Karpas-422 (cell line): ENCODE measurements around the gene PRCD. TPM values are rescaled to one million over a fixed set of nuclear protein-coding genes. Genes with fewer than 3 reads are reported as not detected.

Experiments
- DNase-seq: peaks from one replicate; pipeline ENCODE4 v3.0.0-alpha.2; 2015
- H2AFZ ChIP-seq: fragments of 200-600 bp; sonication (generic); 2 replicates; pipeline ENCODE4 v1.6.1; 2014; ENCODE audit warnings: antibody characterized with exemption, low read length, mixed read lengths
- H3K27ac ChIP-seq: fragments of 200-600 bp; sonication (generic); 2 replicates; pipeline ENCODE4 v1.5.1; 2014; ENCODE audit warnings: mild to moderate bottlenecking, low read length, moderate library complexity
- H3K27me3 ChIP-seq: fragments of 200-600 bp; sonication (generic); 2 replicates; pipeline ENCODE4 v1.6.1; 2014; ENCODE audit warnings: low read length, mixed read lengths
- H3K36me3 ChIP-seq: fragments of 200-600 bp; sonication (generic); 2 replicates; pipeline ENCODE4 v1.6.1; 2014; ENCODE audit warnings: low read length, mixed read lengths; ENCODE audit not compliant: insufficient read depth
- H3K4me1 ChIP-seq: fragments of 200-600 bp; sonication (generic); 2 replicates; pipeline ENCODE4 v1.6.1; 2014; ENCODE audit warnings: mild to moderate bottlenecking, low read length, mixed read lengths
- H3K4me2 ChIP-seq: fragments of 200-600 bp; sonication (generic); 2 replicates; pipeline ENCODE4 v1.6.1; 2014; ENCODE audit warnings: low read length, low read depth, mild to moderate bottlenecking; ENCODE audit not compliant: poor library complexity, severe bottlenecking
- H3K4me3 ChIP-seq: fragments of 200-600 bp; sonication (generic); 2 replicates; pipeline ENCODE4 v1.5.1; 2014; ENCODE audit warnings: mild to moderate bottlenecking, antibody characterized with exemption, low read length, mixed read lengths
- H3K79me2 ChIP-seq: fragments of 200-600 bp; sonication (generic); 2 replicates; pipeline ENCODE4 v1.6.1; 2014; ENCODE audit warnings: mild to moderate bottlenecking, low read length, mixed read lengths
- H3K9ac ChIP-seq: fragments of 200-600 bp; sonication (generic); 2 replicates; pipeline ENCODE4 v1.6.0; 2014; ENCODE audit warnings: low read length
- H3K9me2 ChIP-seq: fragments of 200-600 bp; sonication (generic), shearing (Covaris generic); replicated peaks from 2 replicates; pipeline ENCODE4 v1.6.0; 2014; ENCODE audit warnings: mild to moderate bottlenecking, low read length, moderate library complexity; ENCODE audit not compliant: insufficient read depth
- H3K9me3 ChIP-seq: fragments of 300-700, 200-600 bp; sonication (generic); 2 replicates; pipeline ENCODE4 v1.6.1; 2014; ENCODE audit warnings: low read length, mixed read lengths
- H4K20me1 ChIP-seq: fragments of 200-600 bp; sonication (generic); 2 replicates; pipeline ENCODE4 v1.6.1; 2014; ENCODE audit warnings: mild to moderate bottlenecking, antibody characterized with exemption, low read length, low read depth; ENCODE audit not compliant: insufficient read depth
- small RNA-seq: library from RNA; depleted of rRNA; stranded (forward); fragments of <200 nt; gene quantifications from one replicate; pipeline ENCODE3, GENCODE V24; 2014
- total RNA-seq: library from RNA; depleted of rRNA; stranded (reverse); fragments of >200 nt; shearing (Covaris generic); gene quantifications from 2 replicates; pipeline ENCODE4 v1.2.3, GENCODE V29; 2014; ENCODE audit warnings: low replicate concordance; rRNA removed

Gene PRCD
- total RNA-seq, 1 experiment from 2014 or later, result 0.37 TPM

GRCh38 chr17:76586741-76587487 lies 47.1 kb downstream of the PRCD start:
- Histone ChIP-seq H3K4me3 (no peak overlapping the region), H3K4me2 (no peak overlapping the region), H3K9me2 (no peaks in the 10 kb centered on the region), H3K79me2 (no peaks in the 10 kb centered on the region), H3K9ac (no peak overlapping the region), H2AFZ (no peak overlapping the region), H3K4me1 (no peaks in the 10 kb centered on the region), H3K36me3 (no peaks in the 10 kb centered on the region), H4K20me1 (no peaks in the 10 kb centered on the region), H3K9me3 (no peaks in the 10 kb centered on the region), H3K27ac (no peak overlapping the region), H3K27me3 (no peaks in the 10 kb centered on the region)
- DNase-seq, result no peak

DNA sequence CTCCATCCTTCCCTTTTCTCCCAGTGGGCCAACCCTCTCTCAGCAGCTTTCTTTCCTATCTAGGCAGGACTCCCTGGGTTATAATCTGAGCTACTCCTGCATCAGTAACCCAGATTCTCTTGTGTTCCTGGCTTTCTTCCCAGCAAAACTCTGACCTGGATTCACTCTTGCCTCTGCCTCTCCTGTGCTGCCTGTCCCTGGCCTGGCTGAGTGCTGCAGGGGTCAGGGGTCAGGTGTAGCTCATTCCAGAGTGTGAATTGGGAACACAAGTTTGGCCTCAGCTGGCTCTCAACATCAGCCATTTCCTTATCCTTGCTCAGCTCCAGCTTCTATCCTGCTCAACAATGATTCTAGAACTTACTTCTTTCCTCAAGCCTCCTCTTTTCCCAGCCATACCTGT lies 48.3 kb downstream of the PRCD start:
- Histone ChIP-seq H3K9ac (no peak overlapping the region), H3K27me3 (no peaks in the 10 kb centered on the region), H3K27ac (no peak overlapping the region), H3K9me3 (no peaks in the 10 kb centered on the region), H3K4me2 (no peak overlapping the region), H3K9me2 (no peaks in the 10 kb centered on the region), H3K36me3 (no peaks in the 10 kb centered on the region), H4K20me1 (no peaks in the 10 kb centered on the region), H3K4me3 (no peak overlapping the region), H3K79me2 (no peaks in the 10 kb centered on the region), H2AFZ (no peak overlapping the region), H3K4me1 (no peaks in the 10 kb centered on the region)
- no peak for DNase-seq

DNA sequence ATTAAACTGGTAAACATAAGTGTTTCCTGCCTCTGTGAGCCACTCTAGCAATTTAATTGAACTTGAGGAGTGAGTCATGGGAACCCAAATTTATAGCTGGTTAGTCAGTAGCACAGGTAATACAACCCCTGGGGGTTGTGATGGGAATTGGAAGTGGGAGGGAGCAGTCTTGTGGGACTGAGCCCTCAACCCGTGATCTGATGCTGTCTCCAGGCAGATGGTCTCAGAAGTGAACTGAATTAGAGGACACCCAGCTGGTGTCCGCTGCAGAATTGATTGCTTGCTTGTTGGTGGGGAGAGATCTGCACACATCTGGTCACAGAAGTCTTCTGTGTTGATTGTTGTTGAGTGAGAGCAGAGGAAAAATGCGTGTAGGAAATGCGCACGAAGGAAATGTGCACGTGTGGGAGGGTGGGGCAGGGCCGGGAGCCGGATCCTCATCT lies 53.6 kb downstream of the PRCD start:
- Histone ChIP-seq H3K9me3 (no peaks in the 10 kb centered on the region), H3K4me2 (no peak overlapping the region), H3K27me3 (no peaks in the 10 kb centered on the region), H3K4me1 (peaks cover 3% of the 10 kb centered on the region; the same call in 1 of the 2 replicates), H3K9ac (no peak overlapping the region), H3K4me3 (no peak overlapping the region), H3K9me2 (no peaks in the 10 kb centered on the region), H3K27ac (no peak overlapping the region), H3K79me2 (no peaks in the 10 kb centered on the region), H2AFZ (no peak overlapping the region), H3K36me3 (no peaks in the 10 kb centered on the region), H4K20me1 (no peaks in the 10 kb centered on the region)
- no peak for DNase-seq

DNA sequence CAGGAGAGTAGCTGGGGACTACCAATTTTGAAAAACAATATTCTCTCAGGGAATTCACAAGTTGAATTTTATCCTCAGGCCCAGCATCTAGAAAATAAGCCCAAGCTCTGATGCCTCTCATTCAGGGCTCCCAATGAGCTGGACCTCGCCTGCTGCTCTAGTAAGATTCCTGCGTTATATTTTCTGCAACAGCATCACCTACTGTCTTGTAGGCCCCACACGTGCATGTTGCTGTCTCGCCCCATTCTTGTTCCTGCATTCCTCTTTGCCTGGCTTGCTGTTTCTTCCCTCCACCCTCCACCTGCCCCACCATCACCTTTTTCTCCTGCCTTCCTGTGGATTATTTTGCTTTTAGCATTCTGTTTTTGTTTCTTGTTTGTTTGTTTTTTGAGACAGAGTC lies 54.1 kb downstream of the PRCD start:
- Histone ChIP-seq H3K9me3 (no peaks in the 10 kb centered on the region), H3K36me3 (no peaks in the 10 kb centered on the region), H2AFZ (no peak overlapping the region), H3K4me2 (no peak overlapping the region), H4K20me1 (no peaks in the 10 kb centered on the region), H3K27me3 (no peaks in the 10 kb centered on the region), H3K9ac (no peak overlapping the region), H3K4me1 (peaks cover 3% of the 10 kb centered on the region; the same call in 1 of the 2 replicates), H3K79me2 (no peaks in the 10 kb centered on the region), H3K4me3 (no peak overlapping the region), H3K9me2 (no peaks in the 10 kb centered on the region), H3K27ac (no peak overlapping the region)
- DNase-seq, result no peak

GRCh38 chr17:76594690-76595089 lies 54.8 kb downstream of the PRCD start:
- H3K36me3 ChIP-seq, result no peaks in the 10 kb centered on the region
- no peak overlapping the region for H3K9ac ChIP-seq
- no peak overlapping the region for H2AFZ ChIP-seq
- H3K9me2 ChIP-seq, result no peaks in the 10 kb centered on the region
- no peak overlapping the region for H3K4me3 ChIP-seq
- H3K27ac ChIP-seq, result no peak overlapping the region
- no peaks in the 10 kb centered on the region for H3K27me3 ChIP-seq
- H3K4me2 ChIP-seq, result no peak overlapping the region
- H3K79me2 ChIP-seq, result no peaks in the 10 kb centered on the region
- H3K9me3 ChIP-seq, result no peaks in the 10 kb centered on the region
- H3K4me1 ChIP-seq, result peaks cover 3% of the 10 kb centered on the region; the same call in 1 of the 2 replicates
- no peaks in the 10 kb centered on the region for H4K20me1 ChIP-seq
- DNase-seq, result no peak

Small RNA genes within 50 kb of the gene (small RNA-seq; reads per million reads assigned to genes)
- gene SNORD1A (not detected), gene SNORD1B (210 reads per million, percentile 99 among the genes with 10 or more reads in this experiment)

Other genes with a start within 250 kb of the PRCD start
- gene QRICH2, start 231.8 kb upstream of the PRCD start, total RNA-seq, result 3.1 and 3.7 TPM in 2 replicates
- gene PRPSAP1, start 186.1 kb upstream of the PRCD start, total RNA-seq, result 27.6 and 41.1 TPM in 2 replicates
- gene SPHK1, start 155.4 kb upstream of the PRCD start, total RNA-seq, result 0.67 and 3.9 TPM in 2 replicates
- 10.5 and 19.9 TPM in 2 replicates for gene UBE2O, start 86.9 kb upstream of the PRCD start, total RNA-seq
- gene AANAT, start 72.4 kb upstream of the PRCD start, total RNA-seq, result not detected in 2 replicates
- 5.1 and 5.4 TPM in 2 replicates for gene RHBDF2, start 38.6 kb upstream of the PRCD start, total RNA-seq
- gene CYGB, start 2.3 kb upstream of the PRCD start, total RNA-seq, result 0.07 TPM in 1 of 2 replicates, not detected in the other
- not detected in 2 replicates for gene ST6GALNAC2, start 45.8 kb downstream of the PRCD start, total RNA-seq
- not detected in 2 replicates for gene ST6GALNAC1, start 103.7 kb downstream of the PRCD start, total RNA-seq
- 0.45 TPM in 1 of 2 replicates, not detected in the other for gene MXRA7, start 170.9 kb downstream of the PRCD start, total RNA-seq
- 16.2 and 20.5 TPM in 2 replicates for gene JMJD6, start 186.6 kb downstream of the PRCD start, total RNA-seq
- 43.4 and 72.4 TPM in 2 replicates for gene METTL23, start 186.8 kb downstream of the PRCD start, total RNA-seq
- gene SRSF2, start 197.3 kb downstream of the PRCD start, total RNA-seq, result 328 and 459 TPM in 2 replicates
- 19.1 and 34.3 TPM in 2 replicates for gene MFSD11, start 198.1 kb downstream of the PRCD start, total RNA-seq